VCaP (cell line): ENCODE data around the gene PPT1.

Source experiments
- H3K27ac ChIP-seq: fragments of 450-650 bp; 2 replicates; pipeline ENCODE4 v1.5.1; 2017
- CTCF ChIP-seq: fragments of 450-650 bp; conservative IDR thresholded peaks from 2 replicates; pipeline ENCODE4 v1.5.1; 2017; ENCODE audit warnings: mild to moderate bottlenecking, moderate library complexity

PPT1 gene

GRCh38 chr1:40075266-40075665 lies 21.8 kb downstream of the PPT1 start:
- H3K27ac ChIP-seq, result no peak overlapping the region
- no peak for TF ChIP-seq CTCF

GRCh38 chr1:40073062-40073461 lies 24.0 kb downstream of the PPT1 start:
- no peak overlapping the region for H3K27ac ChIP-seq
- no peak for TF ChIP-seq CTCF

GRCh38 chr1:40072142-40072541 lies 24.9 kb downstream of the PPT1 start:
- H3K27ac ChIP-seq, result no peak overlapping the region
- TF ChIP-seq CTCF, result no peak

- TF ChIP-seq CTCF, result no peak
Measured at GRCh38 chr1:40067851-40068250, 29.2 kb downstream of the PPT1 start.

GRCh38 chr1:40067023-40067422 lies 30.0 kb downstream of the PPT1 start:
- TF ChIP-seq CTCF, result no peak
- no peak overlapping the region for H3K27ac ChIP-seq

More at GRCh38 chr1:40067851-40068250, 29.2 kb downstream of the PPT1 start:
- no peak overlapping the region for H3K27ac ChIP-seq

- no peak for TF ChIP-seq CTCF
- H3K27ac ChIP-seq, result no peak overlapping the region
Measured at GRCh38 chr1:40064797-40065499, 32.1 kb downstream of the PPT1 start.

GRCh38 chr1:40059960-40060750 lies 36.9 kb downstream of the PPT1 start:
- no peak for TF ChIP-seq CTCF
- H3K27ac ChIP-seq, result peak overlapping the region; percentile 59
